ENCODE results near the gene NUP35.

The NUP35 gene, protein sequence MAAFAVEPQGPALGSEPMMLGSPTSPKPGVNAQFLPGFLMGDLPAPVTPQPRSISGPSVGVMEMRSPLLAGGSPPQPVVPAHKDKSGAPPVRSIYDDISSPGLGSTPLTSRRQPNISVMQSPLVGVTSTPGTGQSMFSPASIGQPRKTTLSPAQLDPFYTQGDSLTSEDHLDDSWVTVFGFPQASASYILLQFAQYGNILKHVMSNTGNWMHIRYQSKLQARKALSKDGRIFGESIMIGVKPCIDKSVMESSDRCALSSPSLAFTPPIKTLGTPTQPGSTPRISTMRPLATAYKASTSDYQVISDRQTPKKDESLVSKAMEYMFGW

GRCh38 chr2:183124222-183124956 lies at the start of gene NUP35:
NUP35 (plus strand) TSS chr2:183124443; CDS start chr2:183124458, 15 bp downstream.
- DNase-seq (ENCODE audit: low read depth), result peak; percentile 76

DNA sequence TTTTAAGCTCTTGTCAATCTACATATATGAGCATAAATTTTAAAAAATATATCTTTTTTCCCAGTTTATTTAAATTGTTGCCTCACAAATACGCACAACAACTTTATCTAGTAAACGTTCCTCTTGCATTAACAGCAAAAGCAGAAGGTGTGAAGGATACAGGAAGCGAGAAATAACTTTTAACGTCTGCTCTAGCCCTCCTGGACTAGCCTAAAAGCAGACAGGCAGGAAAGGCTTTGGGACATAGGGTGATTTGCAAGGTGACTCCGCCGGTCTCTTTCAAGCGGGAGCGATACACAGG lies 46.1 kb upstream of the NUP35 start:
- no peak for DNase-seq (ENCODE audit: low read depth)

GRCh38 chr2:183078464-183079138 lies 45.6 kb upstream of the NUP35 start, which contains the start of gene DUSP19:
DUSP19 (plus strand) TSS chr2:183078747; CDS start chr2:183078934, 187 bp downstream.
- DNase-seq (ENCODE audit: low read depth), result peak; percentile 86

- no peak for DNase-seq (ENCODE audit: low read depth)
These were observed 45.0 kb upstream of the NUP35 start for GRCh38 chr2:183079139-183079775.

- no peak for DNase-seq (ENCODE audit: low read depth)
These were observed 42.3 kb upstream of the NUP35 start for GRCh38 chr2:183081911-183082310.

GRCh38 chr2:183088061-183088460 lies 36.2 kb upstream of the NUP35 start:
- no peak for DNase-seq (ENCODE audit: low read depth)

- DNase-seq (ENCODE audit: low read depth), result no peak
These were observed 34.9 kb upstream of the NUP35 start for GRCh38 chr2:183089192-183089851.

GRCh38 chr2:183091318-183091953 lies 32.8 kb upstream of the NUP35 start:
- DNase-seq (ENCODE audit: low read depth), result no peak

- DNase-seq (ENCODE audit: low read depth), result no peak
These were observed 32.3 kb upstream of the NUP35 start for GRCh38 chr2:183091954-183092345.

GRCh38 chr2:183093857-183094657 lies 30.2 kb upstream of the NUP35 start:
- no peak for DNase-seq (ENCODE audit: low read depth)

GRCh38 chr2:183105402-183106134 lies 18.7 kb upstream of the NUP35 start:
- peak; percentile 17 for DNase-seq (ENCODE audit: low read depth)

DNA sequence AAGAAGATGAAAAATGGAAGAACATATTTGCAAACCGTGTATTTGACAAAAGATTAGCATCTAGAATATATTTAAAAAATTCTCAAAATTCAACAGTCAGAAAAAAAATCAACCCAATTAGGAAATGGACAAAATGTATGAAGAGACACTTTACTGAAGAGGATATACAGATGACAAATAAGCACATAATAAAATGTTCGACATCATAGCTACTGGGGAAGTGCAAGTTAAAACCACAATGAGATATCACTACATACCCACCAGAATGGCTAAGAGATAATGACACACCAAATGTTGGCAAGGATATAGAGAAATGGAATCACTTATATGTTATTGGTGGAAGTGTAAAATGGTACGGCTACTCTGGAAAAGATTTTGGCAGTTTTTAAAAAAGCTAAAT lies 11.7 kb upstream of the NUP35 start:
- no peak for DNase-seq (ENCODE audit: low read depth)

- DNase-seq (ENCODE audit: low read depth), result no peak
These were observed 10.6 kb upstream of the NUP35 start for GRCh38 chr2:183113630-183114029.

DNA sequence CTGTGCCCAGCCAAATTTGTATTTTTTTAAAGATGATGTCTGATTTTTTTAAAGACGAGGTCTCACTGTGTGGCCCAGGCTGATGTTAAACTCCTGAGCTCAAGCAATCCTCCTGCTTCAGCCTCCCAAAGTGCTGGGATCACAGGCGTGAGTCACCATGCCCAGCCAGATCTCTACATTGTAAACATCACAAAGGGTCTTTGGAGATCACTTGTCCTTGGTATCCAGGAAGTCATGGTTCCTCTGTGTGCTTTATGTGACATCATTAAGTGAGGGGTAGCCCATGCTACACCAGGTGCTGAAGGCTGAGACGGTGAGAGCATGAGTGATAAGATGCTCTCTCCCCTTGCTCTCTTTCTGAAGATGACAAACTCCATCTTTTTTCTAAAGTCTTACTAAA lies 7.0 kb upstream of the NUP35 start:
- DNase-seq (ENCODE audit: low read depth), result no peak

GRCh38 chr2:183123117-183123958 lies 905 bp upstream of the NUP35 start:
- DNase-seq (ENCODE audit: low read depth), result no peak

DNA sequence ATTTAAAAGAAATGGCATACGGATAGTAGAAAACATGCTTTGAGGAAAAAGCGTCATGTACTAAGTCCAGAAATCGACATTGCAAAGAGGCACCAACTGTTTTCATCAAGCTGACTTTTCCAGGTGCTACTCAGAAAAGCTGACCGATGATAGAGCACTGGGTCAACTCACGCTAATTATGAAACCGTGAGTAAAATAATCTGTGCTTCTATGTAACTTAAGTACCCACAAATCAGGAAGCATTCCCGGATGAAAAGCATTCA lies 353 bp upstream of the NUP35 start:
- DNase-seq (ENCODE audit: low read depth), result no peak

GRCh38 chr2:183124957-183125255 lies 663 bp downstream of the NUP35 start:
- no peak for DNase-seq (ENCODE audit: low read depth)

DNA sequence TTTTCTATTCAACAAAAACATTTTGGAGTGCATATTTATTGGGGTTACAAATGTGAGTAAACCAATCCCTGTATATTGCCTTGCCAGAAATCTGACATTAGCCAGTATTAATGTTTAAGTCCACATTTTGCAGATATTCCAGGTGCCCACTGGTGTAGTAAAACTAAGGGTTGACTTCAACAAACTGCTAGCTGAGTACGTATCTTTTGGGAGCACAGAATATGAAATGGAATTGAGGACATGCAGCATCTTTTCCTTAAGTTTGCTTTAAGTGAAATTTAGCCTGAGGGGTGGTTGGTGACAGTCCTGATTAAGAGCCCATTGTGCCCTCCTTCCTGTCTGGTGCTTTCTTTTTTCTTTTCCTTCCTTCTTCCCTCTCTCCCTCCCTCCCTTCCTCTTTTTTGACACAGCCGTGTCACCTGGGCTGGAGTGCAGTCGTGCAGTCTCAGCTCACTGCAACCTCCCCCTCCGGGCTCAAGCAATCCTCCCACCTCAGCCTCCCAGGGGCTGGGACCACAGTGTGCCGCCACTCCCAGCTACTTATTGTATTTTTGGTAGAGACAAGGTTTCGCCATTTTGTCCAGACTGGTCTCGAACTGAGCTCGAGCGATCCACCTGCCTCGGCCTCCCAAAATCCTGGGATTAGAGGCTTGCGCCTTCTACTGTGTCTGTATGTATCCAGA lies 1.6 kb downstream of the NUP35 start:
- DNase-seq (ENCODE audit: low read depth), result no peak

DNA sequence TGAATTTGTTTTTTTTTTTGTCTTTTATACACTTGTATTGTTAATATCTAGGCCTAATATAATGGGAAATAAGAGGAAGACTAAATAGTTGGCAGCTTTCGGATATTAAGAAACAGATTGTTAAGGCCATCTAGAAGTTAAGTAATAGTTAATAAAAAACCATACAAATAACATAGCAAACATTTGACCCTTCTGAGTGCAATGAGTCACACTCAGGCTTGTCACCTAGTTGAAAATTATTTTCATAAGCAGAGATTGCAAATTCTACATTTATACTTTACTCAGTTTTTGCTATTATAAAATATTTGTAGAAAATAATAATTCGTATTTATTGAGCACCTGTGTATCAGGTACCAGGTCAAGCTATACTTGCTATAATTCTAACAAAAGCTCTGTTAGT lies 2.4 kb downstream of the NUP35 start:
- no peak for DNase-seq (ENCODE audit: low read depth)

Data from stromal cell of bone marrow (primary cell).